KMS-11 (cell line): ENCODE results near the gene IGF1.

Source experiments
- H2AFZ ChIP-seq: fragments of 200-600 bp; sonication (generic); 2 replicates; pipeline ENCODE4 v1.6.1; 2016; ENCODE audit warnings: antibody characterized with exemption, mixed run types, low read depth
- H3K27ac ChIP-seq: fragments of 200-600 bp; sonication (generic); 2 replicates; pipeline ENCODE4 v1.6.1; 2016; ENCODE audit warnings: mild to moderate bottlenecking, mixed run types
- H3K27me3 ChIP-seq: fragments of 200-600 bp; sonication (generic); 2 replicates; pipeline ENCODE4 v1.6.1; 2017; ENCODE audit warnings: mild to moderate bottlenecking, low read depth, mixed run types, moderate library complexity; ENCODE audit not compliant: insufficient read depth
- H3K36me3 ChIP-seq: fragments of 200-600 bp; sonication (generic); 2 replicates; pipeline ENCODE4 v1.6.1; 2017; ENCODE audit warnings: mild to moderate bottlenecking, mixed run types; ENCODE audit not compliant: insufficient read depth
- H3K4me1 ChIP-seq: fragments of 200-600 bp; sonication (generic); 2 replicates; pipeline ENCODE4 v1.6.1; 2016; ENCODE audit warnings: mild to moderate bottlenecking, low read depth, mixed run types; ENCODE audit not compliant: poor library complexity, severe bottlenecking
- H3K4me2 ChIP-seq: fragments of 200-600 bp; sonication (generic); 2 replicates; pipeline ENCODE4 v1.7.0; 2016; ENCODE audit warnings: mild to moderate bottlenecking, mixed run types
- H3K4me3 ChIP-seq: fragments of 200-600 bp; sonication (generic); IDR thresholded peaks from 2 replicates; pipeline ENCODE4 v1.6.1; 2017; ENCODE audit warnings: low read depth, low read length, mixed read lengths; ENCODE audit not compliant: insufficient read depth
- H3K79me2 ChIP-seq: fragments of 200-600 bp; sonication (generic); 2 replicates; pipeline ENCODE4 v1.6.1; 2016; ENCODE audit warnings: low read depth, mixed run types; ENCODE audit not compliant: insufficient read depth
- H3K9ac ChIP-seq: fragments of 200-600 bp; sonication (generic); 2 replicates; pipeline ENCODE4 v1.6.1; 2016; ENCODE audit warnings: mild to moderate bottlenecking, mixed run types
- H4K20me1 ChIP-seq: fragments of 200-600 bp; sonication (generic); 2 replicates; pipeline ENCODE4 v1.6.1; 2016; ENCODE audit warnings: mild to moderate bottlenecking, mixed run types; ENCODE audit not compliant: insufficient read depth
- CTCF ChIP-seq: fragments of 200-600 bp; sonication (generic); conservative IDR thresholded peaks from 2 replicates; pipeline ENCODE4 v1.6.1; 2017; ENCODE audit warnings: low read depth, mild to moderate bottlenecking, antibody characterized with exemption, low read length, moderate library complexity, mixed read lengths

The IGF1 gene

DNA sequence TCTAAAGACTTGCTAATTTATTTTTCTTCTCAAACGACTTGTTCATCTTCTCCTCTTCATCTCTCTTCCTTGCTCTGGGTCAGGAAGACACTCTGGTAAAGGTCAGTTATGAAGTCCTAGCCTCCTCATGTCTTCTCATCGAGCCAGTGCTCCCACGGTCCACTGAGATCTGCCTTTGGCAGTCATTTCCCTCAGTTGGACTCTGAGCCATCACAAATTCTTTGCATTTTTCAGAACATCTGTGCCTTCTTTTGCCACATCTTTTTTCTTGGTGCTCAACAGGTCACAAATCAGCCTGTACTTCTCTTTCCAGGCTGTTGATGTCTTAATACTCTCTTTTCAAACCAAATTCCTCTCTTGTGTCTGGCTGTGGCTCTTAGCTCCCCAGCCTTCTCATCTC, 49.7 kb downstream of the IGF1 start:
- Histone ChIP-seq H3K27ac (no peak overlapping the region), H3K79me2 (no peaks in the 10 kb centered on the region), H4K20me1 (no peaks in the 10 kb centered on the region), H3K9ac (no peak overlapping the region), H3K27me3 (no peaks in the 10 kb centered on the region), H3K4me1 (no peaks in the 10 kb centered on the region), H3K4me3 (no peak overlapping the region), H2AFZ (no peak overlapping the region), H3K4me2 (no peak overlapping the region), H3K36me3 (no peaks in the 10 kb centered on the region)
- no peak for TF ChIP-seq CTCF

- Histone ChIP-seq H2AFZ (no peak overlapping the region), H3K79me2 (no peaks in the 10 kb centered on the region), H3K4me1 (no peaks in the 10 kb centered on the region), H3K4me2 (no peak overlapping the region), H3K27me3 (no peaks in the 10 kb centered on the region), H3K27ac (no peak overlapping the region), H4K20me1 (no peaks in the 10 kb centered on the region), H3K9ac (no peak overlapping the region), H3K4me3 (no peak overlapping the region), H3K36me3 (no peaks in the 10 kb centered on the region)
- TF ChIP-seq CTCF = no peak
These were observed 50.9 kb downstream of the IGF1 start for GRCh38 chr12:102429211-102430154.

DNA sequence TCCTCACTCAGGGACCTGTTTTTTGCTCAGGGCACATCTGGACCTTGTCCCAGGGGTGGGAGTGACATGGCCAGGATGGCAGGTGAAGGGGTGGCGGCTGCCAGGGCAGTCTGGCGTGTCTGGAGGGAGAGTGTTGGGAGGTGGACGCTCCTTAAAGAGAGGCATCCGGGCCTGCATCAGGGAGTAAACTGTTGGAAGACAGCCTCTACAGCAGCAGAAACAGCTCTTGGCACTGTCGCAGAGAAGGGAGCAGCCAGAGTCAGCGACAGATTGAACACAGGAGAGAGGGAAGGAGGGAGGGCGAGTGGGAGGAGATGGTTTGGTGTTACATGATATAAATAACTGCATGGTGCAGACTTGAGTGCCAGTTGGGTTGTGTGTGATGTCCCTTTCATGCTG, 52.8 kb downstream of the IGF1 start:
- no peaks in the 10 kb centered on the region for H3K79me2 ChIP-seq
- no peak overlapping the region for H3K4me3 ChIP-seq
- no peaks in the 10 kb centered on the region for H4K20me1 ChIP-seq
- peaks cover 3% of the 10 kb centered on the region for H3K4me1 ChIP-seq
- no peak overlapping the region for H3K4me2 ChIP-seq
- H3K9ac ChIP-seq = no peak overlapping the region
- no peak for TF ChIP-seq CTCF
- H3K36me3 ChIP-seq = no peaks in the 10 kb centered on the region
- H3K27me3 ChIP-seq = no peaks in the 10 kb centered on the region
- H2AFZ ChIP-seq = no peak overlapping the region
- H3K27ac ChIP-seq = no peak overlapping the region

- H4K20me1 ChIP-seq = no peaks in the 10 kb centered on the region
- H3K4me1 ChIP-seq = peaks cover 8% of the 10 kb centered on the region
- H3K4me2 ChIP-seq = no peak overlapping the region
- no peak overlapping the region for H3K27ac ChIP-seq
- H3K9ac ChIP-seq = no peak overlapping the region
- no peak for TF ChIP-seq CTCF
- no peaks in the 10 kb centered on the region for H3K79me2 ChIP-seq
- no peak overlapping the region for H3K4me3 ChIP-seq
- H2AFZ ChIP-seq = no peak overlapping the region
- no peaks in the 10 kb centered on the region for H3K27me3 ChIP-seq
- no peaks in the 10 kb centered on the region for H3K36me3 ChIP-seq
These were observed 53.5 kb downstream of the IGF1 start for GRCh38 chr12:102426599-102427542.
